K562 (cell line): ENCODE measurements around the gene TRMT2A.

Experiments
- CTCF ChIP-seq, 3 experiments: IDR thresholded peaks in 2 of 3; conservative IDR thresholded peaks in 1 of 3; 2 replicates each; pipeline ENCODE4 v1.5.1; 2011 to 2012; ENCODE audit warnings: low read length in 3 of 3, mild to moderate bottlenecking in 3 of 3, control low read depth in 2 of 3, improper control_type of control experiment in 1 of 3, inconsistent platforms in 1 of 3, low read depth in 1 of 3, mixed read lengths in 1 of 3, moderate library complexity in 1 of 3; ENCODE audit not compliant: insufficient read depth in 2 of 3
- EZH2 ChIP-seq: IDR thresholded peaks from 2 replicates; pipeline ENCODE4 v1.6.1; 2012; ENCODE audit warnings: low read depth, mild to moderate bottlenecking, inconsistent platforms, low read length, borderline replicate concordance
- MAX ChIP-seq: sonication (generic); formaldehyde crosslinking; IDR thresholded peaks from 2 replicates; pipeline ENCODE4 v1.9.0; 2022; ENCODE audit warnings: mild to moderate bottlenecking, missing genetic modification reagents
- MTA3 ChIP-seq: fragments of 450-650 bp; formaldehyde crosslinking; IDR thresholded peaks from 2 replicates; pipeline ENCODE4 v1.6.1; 2017; ENCODE audit warnings: mild to moderate bottlenecking, borderline replicate concordance
- POLR2AphosphoS2 ChIP-seq: IDR thresholded peaks from 2 replicates; pipeline ENCODE4 v1.6.1; 2012; ENCODE audit warnings: low read length, improper control_type of control experiment
- SMAD3 ChIP-seq: fragments of 450-650 bp; formaldehyde crosslinking; conservative IDR thresholded peaks from 2 replicates; pipeline ENCODE4 v1.4.0; 2020; ENCODE audit warnings: mild to moderate bottlenecking
- SP1 ChIP-seq: sonication (generic); formaldehyde crosslinking; IDR thresholded peaks from 2 replicates; pipeline ENCODE4 v1.8.1; 2022; ENCODE audit warnings: mild to moderate bottlenecking, missing genetic modification reagents
- TFAP4 ChIP-seq: sonication (generic); formaldehyde crosslinking; IDR thresholded peaks from 2 replicates; pipeline ENCODE4 v1.8.0; 2022; ENCODE audit warnings: missing genetic modification reagents, mild to moderate bottlenecking, moderate library complexity, borderline replicate concordance
- ZNF512 ChIP-seq: IDR thresholded peaks from 2 replicates; pipeline ENCODE4 v1.6.1; 2016; ENCODE audit warnings: missing genetic modification characterization, missing compliant biosample characterization

- no peak for TF ChIP-seq CTCF (IDR thresholded peaks at IDR 0.05 in 2 of 3, conservative IDR thresholded peaks at IDR 0.05 in 1 of 3; ENCODE audit: insufficient read depth in 2 of 3, low read depth in 1 of 3, low read length in 3 of 3)
- no peak for TF ChIP-seq MAX (CRISPR knock-in tag)
- TF ChIP-seq POLR2AphosphoS2, result no peak
- no peak for TF ChIP-seq TFAP4 (CRISPR knock-in tag)
- no peak for TF ChIP-seq EZH2
- no peak for TF ChIP-seq SP1 (CRISPR knock-in tag)
- TF ChIP-seq ZNF512 (tag), result no peak
- no peak for TF ChIP-seq SMAD3 (CRISPR knock-in tag)
- TF ChIP-seq MTA3, result no peak
Observed at GRCh38 chr22:20080445-20080775, 36.6 kb downstream of the TRMT2A start.
